Transverse colon (tissue), 4 donors: ENCODE results near the gene THNSL1. TPM values are rescaled to one million over a fixed set of nuclear protein-coding genes. Genes with fewer than 3 reads are reported as not detected.

ENCODE experiments used
- DNase-seq: peaks from one replicate; pipeline ENCODE4 v3.0.0-alpha.2; 2019
- H3K27ac ChIP-seq, 4 donors: fragments of 200-600 bp; sonication (generic); 2 replicates each; pipeline ENCODE4 v1.5.1; 2016 to 2018; ENCODE audit warnings: inconsistent platforms in 4 of 4
- H3K27me3 ChIP-seq: fragments of 200-600 bp; sonication (generic); 2 replicates; pipeline ENCODE4 v1.5.1; 2017; ENCODE audit warnings: inconsistent platforms
- H3K36me3 ChIP-seq, 4 donors: fragments of 200-600 bp; sonication (generic); 2 replicates each; pipeline ENCODE4 v1.5.1; 2017 to 2019; ENCODE audit warnings: inconsistent platforms in 4 of 4
- H3K4me1 ChIP-seq, 4 donors: fragments of 200-600 bp; sonication (generic); 2 replicates each; pipeline ENCODE4 v1.5.1; 2017 to 2020; ENCODE audit warnings: inconsistent platforms in 4 of 4
- H3K4me3 ChIP-seq, 4 donors: fragments of 200-600 bp; sonication (generic); 1 replicate in 1 of 4; 2 replicates in 3 of 4; pipeline versions ENCODE4 v1.5.1 to v1.6.1; 2017 to 2019; ENCODE audit warnings: inconsistent platforms in 4 of 4
- H3K9me3 ChIP-seq, 2 donors: fragments of 200-600 bp; sonication (generic); 2 replicates each; pipeline ENCODE4 v1.5.1; 2017 to 2019; ENCODE audit warnings: inconsistent platforms in 2 of 2
- EP300 ChIP-seq: sonication (generic); formaldehyde crosslinking; IDR thresholded peaks from one replicate; pipeline ENCODE4 v1.6.1; 2017; ENCODE audit warnings: antibody characterized with exemption, low read depth
- POLR2A ChIP-seq: fragments of 450-650 bp; IDR thresholded peaks from one replicate; pipeline ENCODE4 v1.6.1; 2016; ENCODE audit warnings: antibody characterized with exemption, mild to moderate bottlenecking, moderate library complexity
- POLR2AphosphoS5 ChIP-seq, 3 donors: sonication (generic); formaldehyde crosslinking; IDR thresholded peaks; one replicate each; pipeline ENCODE4 v1.6.1; 2016; ENCODE audit warnings: antibody characterized with exemption in 3 of 3
- WGBS, 2 donors: methylation state at CpG; one replicate each; pipeline ENCODE4 v1.1.5; 2018; ENCODE audit warnings: low coverage in 1 of 2; 5-methylcytosine and 5-hydroxymethylcytosine counted together
- in situ Hi-C, 4 donors: fragments of 200-750 bp; cut with MboI; loops; one replicate each; pipeline versions ENCODE4 v1.15.0 to v1.15.1; 2017; ENCODE audit warnings: low sequenced_read_pairs in 3 of 4, low pct_ligation_motif_present in 1 of 4, low pct_unique_long_range_greater_than_20kb in 1 of 4
- intact Hi-C: fragments of 100-400 bp; cut with DNase I; formaldehyde crosslinking; loops from one replicate; pipeline ENCODE4 v1.15.1; 2023; ENCODE audit warnings: low total_unique reads
- total RNA-seq, 4 donors: library from RNA; depleted of rRNA; stranded (reverse); fragments of >200 nt; gene quantifications; one replicate each; pipeline ENCODE4 v1.1.0, GENCODE V29; 2016
- TF ChIP-seq, protein P1 (sequence below), 5 experiments: fragments of 200-600 bp in 3 of 5; fragments of 450-650 bp in 2 of 5; sonication (generic) in 3 of 5; IDR thresholded peaks; 1 replicate in 2 of 5; 2 replicates in 3 of 5; pipeline ENCODE4 v1.5.1; 2016 to 2017; ENCODE audit warnings: antibody characterized with exemption in 5 of 5, inconsistent platforms in 3 of 5, mild to moderate bottlenecking in 2 of 5, moderate library complexity in 1 of 5

The THNSL1 gene
- total RNA-seq, 4 donors from 2014 or later = 0.60 to 2.2 (median 2.0) TPM

DNA sequence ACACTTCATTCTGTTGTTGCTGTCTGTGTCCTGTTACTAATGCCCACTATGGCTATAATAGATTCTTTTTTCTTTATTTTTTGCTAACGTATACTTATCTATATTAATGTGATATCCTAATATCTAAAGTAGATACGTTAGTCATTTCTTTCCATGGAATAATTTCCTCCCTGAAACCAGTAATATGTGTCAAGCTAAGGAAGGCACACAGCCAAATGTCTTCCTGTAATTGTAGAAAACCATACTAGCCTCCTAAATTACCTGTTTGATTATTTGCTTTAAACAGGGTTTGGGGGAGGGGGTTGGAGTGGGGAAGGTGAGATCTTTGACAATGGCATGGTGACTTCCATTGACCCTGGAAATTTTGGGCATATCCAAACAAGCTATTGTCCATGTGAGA lies 56.4 kb downstream of the THNSL1 start:
- no peaks in the 10 kb centered on the region for H3K9me3 ChIP-seq
- TF ChIP-seq POLR2A = no peak
- H3K27me3 ChIP-seq = no peaks in the 10 kb centered on the region
- H3K27ac ChIP-seq = no peak overlapping the region
- no peak for DNase-seq
- intact Hi-C loops = no loop called here
- no peaks in the 10 kb centered on the region for H3K4me1 ChIP-seq
- no peak overlapping the region for H3K4me3 ChIP-seq
- WGBS, 2 donors = 66 to 82% methylated on average over 2 of the region's 2 CpGs
- H3K36me3 ChIP-seq = no peaks in the 10 kb centered on the region
- in situ Hi-C loops = loop anchor here in 1 of 4 donors (10.0 kb wide), 1 partner anchor 428 kb away; no protein-coding TSS in a partner anchor

DNA sequence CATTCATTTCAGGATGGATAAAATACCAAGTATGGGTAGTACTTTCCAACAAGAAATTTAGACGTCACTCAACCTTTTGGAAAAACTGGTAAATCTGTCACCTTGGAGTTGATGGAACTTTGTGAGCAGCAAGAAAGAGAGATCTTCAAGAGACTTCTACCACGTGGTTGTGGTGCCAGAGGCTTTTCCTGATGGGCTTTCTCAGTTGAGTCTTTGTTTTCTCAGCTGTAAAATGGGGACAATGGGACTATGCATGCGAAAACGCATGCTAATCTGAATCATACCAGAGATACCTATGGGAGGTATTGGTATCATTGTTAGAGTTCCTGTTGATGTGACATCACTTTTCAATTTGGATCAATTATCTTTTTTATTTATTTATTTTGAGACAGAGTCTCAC lies 59.4 kb downstream of the THNSL1 start:
- no peak overlapping the region for H3K4me3 ChIP-seq
- H3K27me3 ChIP-seq = no peaks in the 10 kb centered on the region
- no peaks in the 10 kb centered on the region for H3K9me3 ChIP-seq
- TF ChIP-seq, protein P1, sequence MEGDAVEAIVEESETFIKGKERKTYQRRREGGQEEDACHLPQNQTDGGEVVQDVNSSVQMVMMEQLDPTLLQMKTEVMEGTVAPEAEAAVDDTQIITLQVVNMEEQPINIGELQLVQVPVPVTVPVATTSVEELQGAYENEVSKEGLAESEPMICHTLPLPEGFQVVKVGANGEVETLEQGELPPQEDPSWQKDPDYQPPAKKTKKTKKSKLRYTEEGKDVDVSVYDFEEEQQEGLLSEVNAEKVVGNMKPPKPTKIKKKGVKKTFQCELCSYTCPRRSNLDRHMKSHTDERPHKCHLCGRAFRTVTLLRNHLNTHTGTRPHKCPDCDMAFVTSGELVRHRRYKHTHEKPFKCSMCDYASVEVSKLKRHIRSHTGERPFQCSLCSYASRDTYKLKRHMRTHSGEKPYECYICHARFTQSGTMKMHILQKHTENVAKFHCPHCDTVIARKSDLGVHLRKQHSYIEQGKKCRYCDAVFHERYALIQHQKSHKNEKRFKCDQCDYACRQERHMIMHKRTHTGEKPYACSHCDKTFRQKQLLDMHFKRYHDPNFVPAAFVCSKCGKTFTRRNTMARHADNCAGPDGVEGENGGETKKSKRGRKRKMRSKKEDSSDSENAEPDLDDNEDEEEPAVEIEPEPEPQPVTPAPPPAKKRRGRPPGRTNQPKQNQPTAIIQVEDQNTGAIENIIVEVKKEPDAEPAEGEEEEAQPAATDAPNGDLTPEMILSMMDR (IDR thresholded peaks at IDR 0.05) = no peak
- no peak for TF ChIP-seq EP300
- TF ChIP-seq POLR2AphosphoS5 (IDR thresholded peaks at IDR 0.05) = no peak
- no peak for TF ChIP-seq POLR2A
- H3K36me3 ChIP-seq = no peaks in the 10 kb centered on the region
- DNase-seq = no peak
- 85 to 89% methylated on average over 3 to 4 of the region's 4 CpGs for WGBS, 2 donors
- H3K27ac ChIP-seq = no peak overlapping the region
- H3K4me1 ChIP-seq = peaks cover 0 to 23% (median 6%) of the 10 kb centered on the region in 4 donors
- intact Hi-C loops (no loop called here), in situ Hi-C loops (loop anchor here (10.0 to 25.0 kb wide), 2 partner anchors 431 to 439 kb away; no protein-coding TSS in a partner anchor)

Other genes with a start within 250 kb of the THNSL1 start
- 1 to 10 TPM in 2 of 4 donors, under 1 TPM in 1, not detected in 1; 0.80 to 6.7 (median 4.9) TPM for gene PRTFDC1, start 64.0 kb upstream of the THNSL1 start, total RNA-seq
- 1 to 10 TPM in 1 of 4 donors, not detected in 3; 1.1 TPM for gene ENKUR, start 454 bp upstream of the THNSL1 start, total RNA-seq
- under 1 TPM in 2 of 4 donors, not detected in 2; 0.16 to 0.27 TPM for gene GPR158, start 158.4 kb downstream of the THNSL1 start, total RNA-seq